Endothelial cell of hepatic sinusoid (primary cell): ENCODE data around the gene HES6.

Source experiments
- in situ Hi-C: cut with HindIII; loops from 2 replicates; pipeline ENCODE4 v1.10.0; 2017; ENCODE audit warnings: low sequenced_read_pairs

HES6 gene

GRCh38 chr2:238202326-238203093, 37.3 kb downstream of the HES6 start:
- in situ Hi-C loops, result no loop called here

- in situ Hi-C loops, result no loop called here
Observed at GRCh38 chr2:238190445-238190844, 49.4 kb downstream of the HES6 start.
